Measurements from ENCODE around the gene FAR2. TPM values are rescaled to one million over a fixed set of nuclear protein-coding genes. Genes with fewer than 3 reads are reported as not detected.
"Not testable (repeated sequence)": the region's sequence is repeated elsewhere in the genome, so short reads cannot be mapped to it uniquely, and the experiment has no call there.

FAR2 gene
- total RNA-seq, 2 experiments from 2014 or later, result 9.2 to 9.9 TPM

GRCh38 chr12:29158115-29158763 is 9.2 kb downstream of the FAR2 start:
- Mint-ChIP-seq H3K9me3 (no peaks in the 10 kb centered on the region), H3K4me1 (ENCODE audit: low read depth) (peaks cover 18% of the 10 kb centered on the region), H3K27ac (no peak overlapping the region), H3K27me3 (no peaks in the 10 kb centered on the region), H3K36me3 (no peaks in the 10 kb centered on the region), H3K4me3 (no peak overlapping the region)
- DNase-seq, result no peak
- ChIA-PET CTCF (no interaction called here), POLR2A (no interaction called here)
- intact Hi-C loops (cut with micrococcal nuclease), result no loop called here

- Mint-ChIP-seq H3K27me3 (no peaks in the 10 kb centered on the region), H3K9me3 (no peaks in the 10 kb centered on the region), H3K4me1 (ENCODE audit: low read depth) (peaks cover 22% of the 10 kb centered on the region), H3K27ac (no peak overlapping the region), H3K36me3 (no peaks in the 10 kb centered on the region), H3K4me3 (no peak overlapping the region)
- intact Hi-C loops (cut with micrococcal nuclease), result no loop called here
- DNase-seq, result no peak
- CTCF ChIA-PET, result interaction anchor here (0.8 to 1.6 kb wide), 2 partner anchors 8 to 158 kb away, joined by 3 to 5 read pairs; no protein-coding TSS in a partner anchor
- POLR2A ChIA-PET, result no interaction called here
Measured at GRCh38 chr12:29159661-29160060, 10.6 kb downstream of the FAR2 start.

- no peak overlapping the region for H3K27ac Mint-ChIP-seq
- H3K36me3 Mint-ChIP-seq, result no peaks in the 10 kb centered on the region
- H3K27me3 Mint-ChIP-seq, result no peaks in the 10 kb centered on the region
- DNase-seq, result peak; percentile 23
- H3K4me1 Mint-ChIP-seq (ENCODE audit: low read depth), result peaks cover 26% of the 10 kb centered on the region
- no peaks in the 10 kb centered on the region for H3K9me3 Mint-ChIP-seq
- CTCF ChIA-PET, result interaction anchor here (1.6 kb wide), 1 partner anchor 158 kb away, joined by 5 read pairs; no protein-coding TSS in a partner anchor
- H3K4me3 Mint-ChIP-seq, result no peak overlapping the region
- POLR2A ChIA-PET, result no interaction called here
- intact Hi-C loops (cut with micrococcal nuclease), result no loop called here
Measured at GRCh38 chr12:29160230-29160629, 11.2 kb downstream of the FAR2 start.

- Mint-ChIP-seq H3K27ac (no peak overlapping the region), H3K9me3 (no peaks in the 10 kb centered on the region), H3K27me3 (no peaks in the 10 kb centered on the region), H3K36me3 (peaks cover under 1% of the 10 kb centered on the region), H3K4me3 (no peak overlapping the region), H3K4me1 (ENCODE audit: low read depth) (peaks cover 26% of the 10 kb centered on the region)
- ChIA-PET CTCF (interaction anchor here (0.6 kb wide), 1 partner anchor 73 kb away, joined by 3 read pairs; no protein-coding TSS in a partner anchor), POLR2A (no interaction called here)
- no peak for DNase-seq
- intact Hi-C loops (cut with micrococcal nuclease), result no loop called here
Measured at GRCh38 chr12:29163146-29163545, 14.1 kb downstream of the FAR2 start.

- Mint-ChIP-seq H3K27ac (no peak overlapping the region), H3K4me3 (no peak overlapping the region), H3K36me3 (peaks cover 6% of the 10 kb centered on the region), H3K4me1 (ENCODE audit: low read depth) (peaks cover 21% of the 10 kb centered on the region), H3K9me3 (no peaks in the 10 kb centered on the region), H3K27me3 (no peaks in the 10 kb centered on the region)
- intact Hi-C loops (cut with micrococcal nuclease), result no loop called here
- ChIA-PET POLR2A (no interaction called here), CTCF (no interaction called here)
- DNase-seq, result no peak
Measured at GRCh38 chr12:29164477-29165393, 15.7 kb downstream of the FAR2 start.

- POLR2A ChIA-PET, result no interaction called here
- intact Hi-C loops (cut with micrococcal nuclease), result no loop called here
Measured at GRCh38 chr12:29167445-29167844, 18.4 kb downstream of the FAR2 start.

GRCh38 chr12:29167988-29168387 is 18.9 kb downstream of the FAR2 start:
- Mint-ChIP-seq H3K27me3 (no peaks in the 10 kb centered on the region), H3K27ac (no peak overlapping the region), H3K9me3 (no peaks in the 10 kb centered on the region), H3K36me3 (peaks cover 10% of the 10 kb centered on the region), H3K4me1 (ENCODE audit: low read depth) (peaks cover 11% of the 10 kb centered on the region), H3K4me3 (no peak overlapping the region)
- ChIA-PET CTCF (no interaction called here), POLR2A (no interaction called here)
- DNase-seq, result no peak
- intact Hi-C loops (cut with micrococcal nuclease), result no loop called here

More at GRCh38 chr12:29167445-29167844, 18.4 kb downstream of the FAR2 start:
- DNase-seq, result no peak
- no peaks in the 10 kb centered on the region for H3K9me3 Mint-ChIP-seq
- CTCF ChIA-PET, result interaction anchor here (0.9 kb wide), 1 partner anchor 150 kb away, joined by 3 read pairs; no protein-coding TSS in a partner anchor
- H3K4me1 Mint-ChIP-seq (ENCODE audit: low read depth), result peaks cover 11% of the 10 kb centered on the region
- no peaks in the 10 kb centered on the region for H3K27me3 Mint-ChIP-seq
- no peak overlapping the region for H3K27ac Mint-ChIP-seq
- H3K4me3 Mint-ChIP-seq, result no peak overlapping the region
- H3K36me3 Mint-ChIP-seq, result peaks cover 10% of the 10 kb centered on the region

- H3K36me3 Mint-ChIP-seq; intact Hi-C loops (cut with micrococcal nuclease); H3K9me3 Mint-ChIP-seq; H3K27ac Mint-ChIP-seq; DNase-seq; H3K4me3 Mint-ChIP-seq; H3K27me3 Mint-ChIP-seq; H3K4me1 Mint-ChIP-seq (ENCODE audit: low read depth); CTCF ChIA-PET; POLR2A ChIA-PET: not testable (repeated sequence)
Measured at GRCh38 chr12:29169978-29170377, 20.9 kb downstream of the FAR2 start.

- H3K9me3 Mint-ChIP-seq; H3K4me3 Mint-ChIP-seq; POLR2A ChIA-PET; DNase-seq; intact Hi-C loops (cut with micrococcal nuclease); H3K27me3 Mint-ChIP-seq; H3K4me1 Mint-ChIP-seq (ENCODE audit: low read depth); H3K27ac Mint-ChIP-seq; CTCF ChIA-PET; H3K36me3 Mint-ChIP-seq: not testable (repeated sequence)
Measured at GRCh38 chr12:29170478-29171084, 21.5 kb downstream of the FAR2 start.

GRCh38 chr12:29171421-29172258 is 22.6 kb downstream of the FAR2 start:
- H3K9me3 Mint-ChIP-seq, result no peaks in the 10 kb centered on the region
- ChIA-PET CTCF (no interaction called here), POLR2A (no interaction called here)
- no peak overlapping the region for H3K4me3 Mint-ChIP-seq
- intact Hi-C loops (cut with micrococcal nuclease), result no loop called here
- peaks cover 10% of the 10 kb centered on the region for H3K36me3 Mint-ChIP-seq
- H3K4me1 Mint-ChIP-seq (ENCODE audit: low read depth), result no peaks in the 10 kb centered on the region
- DNase-seq, result no peak
- no peak overlapping the region for H3K27ac Mint-ChIP-seq
- H3K27me3 Mint-ChIP-seq, result no peaks in the 10 kb centered on the region

GRCh38 chr12:29176941-29177340 is 27.9 kb downstream of the FAR2 start:
- DNase-seq, result no peak
- intact Hi-C loops (cut with micrococcal nuclease), result no loop called here
- CTCF ChIA-PET, result no interaction called here
- POLR2A ChIA-PET, result no interaction called here
- Mint-ChIP-seq H3K9me3 (peaks cover 2% of the 10 kb centered on the region), H3K4me1 (ENCODE audit: low read depth) (no peaks in the 10 kb centered on the region), H3K27ac (no peak overlapping the region), H3K27me3 (no peaks in the 10 kb centered on the region), H3K36me3 (peaks cover 2% of the 10 kb centered on the region), H3K4me3 (no peak overlapping the region)

GRCh38 chr12:29182247-29182646 is 33.2 kb downstream of the FAR2 start:
- H3K4me3 Mint-ChIP-seq; H3K4me1 Mint-ChIP-seq (ENCODE audit: low read depth); H3K36me3 Mint-ChIP-seq; H3K9me3 Mint-ChIP-seq; POLR2A ChIA-PET; H3K27me3 Mint-ChIP-seq; intact Hi-C loops (cut with micrococcal nuclease); DNase-seq; CTCF ChIA-PET; H3K27ac Mint-ChIP-seq: not testable (repeated sequence)
